SK-N-SH treated with all-trans-retinoic acid at 6 μM for 48 hours (cell line): Measurements from ENCODE around the gene SAMD1.

Experiments used
- ARNTL ChIP-seq: fragments of 450-650 bp; formaldehyde crosslinking; IDR thresholded peaks from 2 replicates; pipeline ENCODE4 v1.5.0; 2020; ENCODE audit warnings: low read depth, mild to moderate bottlenecking, moderate library complexity, borderline replicate concordance
- ISL1 ChIP-seq: fragments of 250-450 bp; sonication (Bioruptor Pico); IDR thresholded peaks from 2 replicates; pipeline ENCODE4 v2.1.2; 2022; ENCODE audit warnings: mild to moderate bottlenecking, moderate library complexity
- TOX ChIP-seq: fragments of 250-450 bp; sonication (Bioruptor Pico); IDR thresholded peaks from 2 replicates; pipeline ENCODE4 v1.8.0; 2021; ENCODE audit warnings: mild to moderate bottlenecking, moderate library complexity, borderline replicate concordance
- ZC3H10 ChIP-seq: fragments of 250-450 bp; sonication (Bioruptor Pico); IDR thresholded peaks from 2 replicates; pipeline ENCODE4 v1.5.1; 2021; ENCODE audit warnings: mild to moderate bottlenecking, moderate library complexity
- TF ChIP-seq, protein P1 (sequence below): fragments of 250-450 bp; sonication (Bioruptor Pico); IDR thresholded peaks from 2 replicates; pipeline ENCODE4 v1.8.0; 2020; ENCODE audit warnings: mild to moderate bottlenecking, moderate library complexity, borderline replicate concordance
- TF ChIP-seq, protein P2 (sequence below): fragments of 250-450 bp; sonication (Bioruptor Pico); IDR thresholded peaks from 2 replicates; pipeline ENCODE4 v1.5.0; 2020; ENCODE audit warnings: mild to moderate bottlenecking, moderate library complexity

DNA sequence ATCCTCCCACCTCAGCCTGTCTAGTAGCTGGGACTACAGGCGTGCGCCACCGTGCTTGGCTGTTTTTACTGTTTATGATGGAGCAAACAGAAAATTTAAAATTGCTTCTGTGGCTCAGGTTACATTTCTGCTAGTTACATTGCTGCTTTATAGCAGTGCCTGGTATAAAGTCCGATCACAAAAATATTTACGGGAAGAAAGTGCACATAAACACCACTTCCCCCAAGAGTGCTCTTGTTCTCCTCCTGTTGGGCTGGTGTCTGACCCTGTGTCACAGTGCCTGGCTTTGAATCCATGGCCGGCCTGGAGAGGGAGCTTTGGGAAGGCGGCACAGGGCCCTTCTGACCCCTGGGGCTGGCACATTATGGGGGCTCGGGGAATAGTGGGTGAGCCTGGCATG, 15.1 kb upstream of the SAMD1 start:
- no peak for TF ChIP-seq TOX (CRISPR knock-in tag)
- TF ChIP-seq, protein P1, sequence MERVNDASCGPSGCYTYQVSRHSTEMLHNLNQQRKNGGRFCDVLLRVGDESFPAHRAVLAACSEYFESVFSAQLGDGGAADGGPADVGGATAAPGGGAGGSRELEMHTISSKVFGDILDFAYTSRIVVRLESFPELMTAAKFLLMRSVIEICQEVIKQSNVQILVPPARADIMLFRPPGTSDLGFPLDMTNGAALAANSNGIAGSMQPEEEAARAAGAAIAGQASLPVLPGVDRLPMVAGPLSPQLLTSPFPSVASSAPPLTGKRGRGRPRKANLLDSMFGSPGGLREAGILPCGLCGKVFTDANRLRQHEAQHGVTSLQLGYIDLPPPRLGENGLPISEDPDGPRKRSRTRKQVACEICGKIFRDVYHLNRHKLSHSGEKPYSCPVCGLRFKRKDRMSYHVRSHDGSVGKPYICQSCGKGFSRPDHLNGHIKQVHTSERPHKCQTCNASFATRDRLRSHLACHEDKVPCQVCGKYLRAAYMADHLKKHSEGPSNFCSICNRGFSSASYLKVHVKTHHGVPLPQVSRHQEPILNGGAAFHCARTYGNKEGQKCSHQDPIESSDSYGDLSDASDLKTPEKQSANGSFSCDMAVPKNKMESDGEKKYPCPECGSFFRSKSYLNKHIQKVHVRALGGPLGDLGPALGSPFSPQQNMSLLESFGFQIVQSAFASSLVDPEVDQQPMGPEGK = no peak
- TF ChIP-seq, protein P2, sequence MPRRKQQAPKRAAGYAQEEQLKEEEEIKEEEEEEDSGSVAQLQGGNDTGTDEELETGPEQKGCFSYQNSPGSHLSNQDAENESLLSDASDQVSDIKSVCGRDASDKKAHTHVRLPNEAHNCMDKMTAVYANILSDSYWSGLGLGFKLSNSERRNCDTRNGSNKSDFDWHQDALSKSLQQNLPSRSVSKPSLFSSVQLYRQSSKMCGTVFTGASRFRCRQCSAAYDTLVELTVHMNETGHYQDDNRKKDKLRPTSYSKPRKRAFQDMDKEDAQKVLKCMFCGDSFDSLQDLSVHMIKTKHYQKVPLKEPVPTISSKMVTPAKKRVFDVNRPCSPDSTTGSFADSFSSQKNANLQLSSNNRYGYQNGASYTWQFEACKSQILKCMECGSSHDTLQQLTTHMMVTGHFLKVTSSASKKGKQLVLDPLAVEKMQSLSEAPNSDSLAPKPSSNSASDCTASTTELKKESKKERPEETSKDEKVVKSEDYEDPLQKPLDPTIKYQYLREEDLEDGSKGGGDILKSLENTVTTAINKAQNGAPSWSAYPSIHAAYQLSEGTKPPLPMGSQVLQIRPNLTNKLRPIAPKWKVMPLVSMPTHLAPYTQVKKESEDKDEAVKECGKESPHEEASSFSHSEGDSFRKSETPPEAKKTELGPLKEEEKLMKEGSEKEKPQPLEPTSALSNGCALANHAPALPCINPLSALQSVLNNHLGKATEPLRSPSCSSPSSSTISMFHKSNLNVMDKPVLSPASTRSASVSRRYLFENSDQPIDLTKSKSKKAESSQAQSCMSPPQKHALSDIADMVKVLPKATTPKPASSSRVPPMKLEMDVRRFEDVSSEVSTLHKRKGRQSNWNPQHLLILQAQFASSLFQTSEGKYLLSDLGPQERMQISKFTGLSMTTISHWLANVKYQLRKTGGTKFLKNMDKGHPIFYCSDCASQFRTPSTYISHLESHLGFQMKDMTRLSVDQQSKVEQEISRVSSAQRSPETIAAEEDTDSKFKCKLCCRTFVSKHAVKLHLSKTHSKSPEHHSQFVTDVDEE (CRISPR knock-in tag) = no peak
- no peak for TF ChIP-seq ARNTL (CRISPR knock-in tag)
- no peak for TF ChIP-seq ISL1 (CRISPR knock-in tag)
- TF ChIP-seq ZC3H10 = no peak
